ENCODE measurements around the gene ATG10.

ATG10 gene

DNA sequence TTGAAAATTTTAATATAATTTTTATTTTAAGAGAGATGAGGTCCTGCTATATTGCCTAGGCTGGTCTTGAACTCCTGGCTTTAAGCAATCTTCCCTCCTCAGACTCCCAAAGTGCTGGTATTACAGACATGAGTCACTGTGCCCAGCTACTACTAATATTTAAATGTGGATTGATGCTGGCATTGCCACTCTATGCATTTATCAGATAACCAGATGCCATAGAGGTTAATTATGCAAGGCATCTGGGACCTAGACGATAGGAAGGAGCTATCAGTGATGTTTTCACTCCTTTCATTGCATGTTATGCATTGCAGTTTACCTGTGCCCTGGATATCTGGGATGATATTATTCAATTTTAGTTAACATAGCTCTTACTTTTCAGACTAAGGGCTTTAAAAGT, 179.4 kb downstream of the ATG10 start:
- no peak for DNase-seq (ENCODE audit: low spot score)
- TF ChIP-seq, protein P1, sequence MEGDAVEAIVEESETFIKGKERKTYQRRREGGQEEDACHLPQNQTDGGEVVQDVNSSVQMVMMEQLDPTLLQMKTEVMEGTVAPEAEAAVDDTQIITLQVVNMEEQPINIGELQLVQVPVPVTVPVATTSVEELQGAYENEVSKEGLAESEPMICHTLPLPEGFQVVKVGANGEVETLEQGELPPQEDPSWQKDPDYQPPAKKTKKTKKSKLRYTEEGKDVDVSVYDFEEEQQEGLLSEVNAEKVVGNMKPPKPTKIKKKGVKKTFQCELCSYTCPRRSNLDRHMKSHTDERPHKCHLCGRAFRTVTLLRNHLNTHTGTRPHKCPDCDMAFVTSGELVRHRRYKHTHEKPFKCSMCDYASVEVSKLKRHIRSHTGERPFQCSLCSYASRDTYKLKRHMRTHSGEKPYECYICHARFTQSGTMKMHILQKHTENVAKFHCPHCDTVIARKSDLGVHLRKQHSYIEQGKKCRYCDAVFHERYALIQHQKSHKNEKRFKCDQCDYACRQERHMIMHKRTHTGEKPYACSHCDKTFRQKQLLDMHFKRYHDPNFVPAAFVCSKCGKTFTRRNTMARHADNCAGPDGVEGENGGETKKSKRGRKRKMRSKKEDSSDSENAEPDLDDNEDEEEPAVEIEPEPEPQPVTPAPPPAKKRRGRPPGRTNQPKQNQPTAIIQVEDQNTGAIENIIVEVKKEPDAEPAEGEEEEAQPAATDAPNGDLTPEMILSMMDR (IDR thresholded peaks at IDR 0.05; ENCODE audit: extremely low read depth, missing control alignments), result no peak

DNA sequence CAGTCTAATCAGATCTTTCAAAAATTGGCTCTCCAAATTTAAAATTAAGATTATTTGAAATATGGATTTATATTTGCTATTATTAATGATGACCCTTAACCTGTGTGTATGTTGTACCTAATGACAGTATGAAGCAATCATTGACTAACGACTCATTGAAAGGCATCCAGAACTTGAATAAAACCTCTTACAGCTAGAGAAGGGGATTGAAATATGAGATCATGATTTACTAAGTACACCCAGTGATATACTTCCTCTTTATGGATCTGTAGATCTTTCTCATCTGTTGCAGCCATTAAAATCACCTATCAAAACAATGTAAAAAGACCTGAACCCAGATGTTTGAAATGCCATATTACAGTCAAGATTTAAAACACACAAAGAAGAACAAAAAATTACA, 179.8 kb downstream of the ATG10 start:
- TF ChIP-seq, protein P1 (IDR thresholded peaks at IDR 0.05; ENCODE audit: extremely low read depth, missing control alignments), result no peak
- no peak for DNase-seq (ENCODE audit: low spot score)

DNA sequence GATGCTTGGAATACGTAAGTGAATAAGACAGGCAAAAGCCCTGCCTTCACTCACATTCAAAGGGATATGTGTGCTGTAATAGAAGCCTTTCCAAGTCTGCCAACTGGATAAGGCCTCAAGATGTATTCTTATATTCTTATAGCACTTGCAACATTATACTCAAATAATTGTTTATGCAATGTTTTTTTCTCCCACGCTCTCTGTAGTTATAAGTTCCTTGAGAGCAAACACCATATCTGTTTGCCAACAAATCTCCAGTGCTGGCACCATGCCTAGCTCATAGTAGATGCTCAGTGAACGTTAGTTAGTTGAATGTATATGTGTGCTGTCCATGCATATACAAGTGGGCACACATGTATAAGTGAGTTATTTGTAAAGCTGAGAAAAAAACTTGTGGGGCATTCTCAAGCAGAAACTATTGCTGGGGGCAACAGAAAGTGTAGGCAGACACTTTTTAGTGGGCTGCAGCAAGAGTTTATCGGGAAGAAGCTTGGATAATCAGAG, 181.2 kb downstream of the ATG10 start:
- DNase-seq (ENCODE audit: low spot score), result no peak
- TF ChIP-seq, protein P1 (IDR thresholded peaks at IDR 0.05; ENCODE audit: extremely low read depth, missing control alignments), result no peak

DNA sequence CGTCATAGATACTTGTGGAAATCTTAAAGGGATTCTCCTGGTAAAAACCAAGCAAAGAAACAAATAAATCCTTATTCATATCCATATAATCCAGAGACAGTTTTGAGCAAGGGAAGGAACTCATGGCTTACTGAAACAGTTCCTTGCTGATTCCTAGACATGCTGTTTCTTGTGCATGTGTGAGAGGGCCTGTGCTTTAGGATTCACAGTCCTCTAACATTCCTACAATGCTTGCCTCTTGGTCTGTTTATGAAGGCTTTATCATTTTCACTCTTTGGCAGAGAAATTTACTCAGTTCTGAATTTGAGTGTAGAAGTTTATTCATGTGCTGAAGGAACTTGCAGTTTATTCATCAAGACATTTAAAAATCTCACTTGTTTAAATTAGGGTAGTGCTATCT, 183.0 kb downstream of the ATG10 start:
- TF ChIP-seq, protein P1 (IDR thresholded peaks at IDR 0.05; ENCODE audit: extremely low read depth, missing control alignments), result no peak
- no peak for DNase-seq (ENCODE audit: low spot score)

DNA sequence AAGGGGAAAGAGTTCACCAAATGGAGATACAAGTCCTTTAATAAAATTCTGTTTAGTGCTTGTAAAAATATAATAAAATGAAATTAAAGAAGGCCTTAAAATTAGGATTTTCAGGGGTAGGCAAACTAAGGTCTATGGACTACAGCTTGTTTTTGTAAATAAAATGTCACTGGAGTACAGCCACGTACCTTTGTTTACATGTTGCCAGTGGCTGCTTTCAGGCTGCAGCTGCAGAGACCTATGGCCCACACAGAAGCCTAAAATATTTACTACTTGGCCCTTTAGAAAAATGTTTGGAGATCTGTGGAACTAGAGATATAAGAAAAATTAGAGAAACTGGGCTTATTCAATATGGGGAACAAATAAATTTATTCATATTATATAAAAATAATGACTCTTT, 183.5 kb downstream of the ATG10 start:
- DNase-seq (ENCODE audit: low spot score), result no peak

DNA sequence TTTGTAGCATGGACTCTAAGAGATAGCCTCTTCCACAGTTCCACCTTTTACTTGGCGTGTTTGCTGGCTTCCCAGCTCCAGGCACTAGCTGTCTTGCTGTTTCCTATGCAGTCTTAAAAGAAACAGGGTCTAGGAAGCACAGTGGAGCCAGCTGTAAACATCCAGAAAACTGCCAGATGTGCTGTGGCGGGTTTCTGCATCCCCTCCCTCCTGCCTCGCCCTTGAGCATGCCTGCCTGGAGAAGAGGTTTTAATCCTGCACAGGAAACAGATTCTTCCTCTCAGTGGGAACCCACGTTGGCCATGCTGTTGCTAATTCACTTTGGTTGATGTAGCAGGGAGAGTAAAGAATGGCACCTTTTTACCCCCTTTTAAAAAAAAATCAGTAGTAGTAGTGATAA, 185.1 kb downstream of the ATG10 start:
- TF ChIP-seq, protein P1 (IDR thresholded peaks at IDR 0.05; ENCODE audit: extremely low read depth, missing control alignments), result no peak
- DNase-seq (ENCODE audit: low spot score), result no peak

More for the DNA sequence above, 183.5 kb downstream of the ATG10 start:
- TF ChIP-seq, protein P1 (IDR thresholded peaks at IDR 0.05; ENCODE audit: extremely low read depth, missing control alignments), result no peak

DNA sequence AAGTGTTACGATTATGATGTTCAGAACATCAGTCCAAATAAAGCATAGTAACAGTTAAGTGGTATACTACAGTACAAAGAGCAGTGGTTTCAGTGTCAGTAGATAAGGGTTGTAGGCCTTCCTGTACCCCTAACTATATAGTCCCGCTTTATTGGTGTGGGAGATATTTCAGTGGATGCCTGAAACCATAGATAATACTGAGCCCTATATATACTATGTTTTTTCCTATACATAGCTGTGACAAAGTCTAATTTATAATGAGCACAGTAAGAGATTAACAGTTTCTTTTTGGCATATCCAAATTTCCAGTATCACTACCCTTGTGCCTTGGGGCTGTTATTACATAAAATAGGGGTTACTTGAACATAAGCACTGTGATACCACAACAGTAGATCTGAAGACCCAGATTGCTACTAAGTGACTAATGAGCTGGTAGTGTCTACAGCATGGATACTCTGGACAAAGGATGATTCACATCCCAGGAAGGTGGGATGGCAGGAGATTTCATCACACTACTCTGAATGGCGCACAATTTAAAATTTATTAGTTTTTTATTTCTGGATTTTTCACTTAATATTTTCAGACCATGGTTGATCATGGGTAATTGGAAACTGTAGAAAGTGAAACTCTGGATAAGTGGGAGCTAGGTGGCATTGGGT, 187.1 kb downstream of the ATG10 start:
- TF ChIP-seq, protein P1 (IDR thresholded peaks at IDR 0.05; ENCODE audit: extremely low read depth, missing control alignments), result no peak
- DNase-seq (ENCODE audit: low spot score), result no peak
